NCI-H748 (cell line): ENCODE results near the gene OR9A2.

Source experiments
- DNase-seq: peaks from one replicate; lab custom pipeline; 2025; ENCODE audit not compliant: unreplicated experiment; lab: John Stamatoyannopoulos, UW

The OR9A2 gene, protein sequence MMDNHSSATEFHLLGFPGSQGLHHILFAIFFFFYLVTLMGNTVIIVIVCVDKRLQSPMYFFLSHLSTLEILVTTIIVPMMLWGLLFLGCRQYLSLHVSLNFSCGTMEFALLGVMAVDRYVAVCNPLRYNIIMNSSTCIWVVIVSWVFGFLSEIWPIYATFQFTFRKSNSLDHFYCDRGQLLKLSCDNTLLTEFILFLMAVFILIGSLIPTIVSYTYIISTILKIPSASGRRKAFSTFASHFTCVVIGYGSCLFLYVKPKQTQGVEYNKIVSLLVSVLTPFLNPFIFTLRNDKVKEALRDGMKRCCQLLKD

DNA sequence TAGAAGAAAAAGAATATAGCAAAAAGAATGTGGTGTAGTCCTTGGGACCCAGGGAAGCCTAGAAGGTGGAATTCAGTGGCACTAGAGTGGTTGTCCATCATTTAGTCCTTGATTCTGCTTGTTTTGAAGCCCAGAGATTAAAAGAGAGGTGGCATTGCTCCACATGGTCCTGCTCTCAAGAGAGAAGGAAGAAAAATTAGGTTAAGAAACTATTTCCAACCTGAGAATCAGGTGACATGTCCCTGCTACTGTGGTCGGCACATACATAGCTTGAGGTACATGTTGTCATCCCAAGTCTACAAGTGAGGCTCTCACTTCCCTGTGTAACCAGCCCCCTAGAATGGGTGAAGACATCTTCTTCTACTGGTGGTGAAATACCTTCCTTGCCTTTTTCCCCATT lies at the start of gene OR9A2:
OR9A2 (minus strand) TSS at position 101 of the 400 bp plus-strand sequence; CDS start at position 101, 0 bp downstream.
- no peak for DNase-seq

DNA sequence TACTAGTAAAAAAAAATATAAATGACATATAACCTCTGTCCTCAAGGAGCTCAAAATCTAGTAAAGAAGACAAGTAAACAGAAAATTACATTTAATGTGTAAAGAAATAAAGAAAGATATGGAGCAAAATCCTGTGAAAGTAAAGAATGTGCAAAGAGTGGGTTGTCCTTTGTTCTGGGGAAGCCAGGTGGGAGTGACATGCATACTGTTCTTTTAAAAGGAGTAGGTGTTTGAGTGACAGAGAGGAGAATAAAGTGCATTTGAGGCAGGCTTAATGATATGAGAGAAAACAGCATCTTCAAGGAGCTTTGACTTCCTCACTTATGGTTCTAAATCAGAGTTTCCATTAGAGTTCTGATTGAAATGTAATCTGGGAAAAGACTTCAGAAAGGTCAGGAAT lies 47.2 kb upstream of the OR9A2 start:
- no peak for DNase-seq

DNA sequence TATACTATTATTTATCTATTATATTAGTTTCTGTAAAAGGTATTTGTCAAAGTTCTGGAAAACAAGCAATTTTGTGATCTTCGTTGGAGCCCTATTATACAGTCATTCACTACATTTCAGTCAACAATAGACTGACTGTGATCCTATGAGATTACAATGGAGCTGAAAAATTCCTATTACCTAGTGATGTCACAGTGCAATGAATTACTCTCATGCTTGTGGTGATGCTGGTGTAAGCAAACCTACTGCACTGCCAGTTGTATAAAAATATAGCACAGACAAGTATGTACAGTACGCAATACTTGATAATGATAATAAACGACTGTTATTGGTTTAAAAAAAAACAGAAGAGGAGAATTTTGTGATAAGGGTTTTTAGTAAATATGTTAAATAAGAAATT lies 46.6 kb upstream of the OR9A2 start:
- no peak for DNase-seq

DNA sequence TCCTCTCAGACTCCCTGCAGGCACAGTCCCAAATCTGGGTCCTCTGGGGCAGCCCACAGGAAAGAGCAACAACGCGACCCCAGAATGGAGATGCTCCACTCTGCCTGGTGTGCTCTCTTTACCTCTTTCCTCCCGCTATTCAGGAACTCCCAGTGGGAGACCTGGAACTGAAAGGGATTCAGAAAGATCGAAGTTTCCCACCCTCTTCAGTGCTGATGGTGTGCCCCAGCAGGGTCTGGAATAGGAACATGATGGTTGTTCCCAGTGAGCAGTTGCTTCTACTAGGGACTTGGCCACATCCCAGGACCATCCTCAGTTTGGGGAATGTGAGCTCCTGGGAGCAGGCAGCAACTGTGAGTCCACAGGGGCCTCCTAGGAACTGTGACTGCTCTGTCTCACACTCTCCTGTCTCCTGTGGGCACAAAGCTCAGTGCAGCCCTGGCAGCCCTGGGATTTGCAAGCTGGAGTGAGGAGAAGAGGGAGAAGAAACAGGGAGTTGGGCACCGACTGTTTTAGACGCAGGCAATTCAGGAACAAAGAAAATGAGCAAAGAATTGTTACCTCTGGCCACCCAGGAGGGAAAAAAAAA lies 43.1 kb upstream of the OR9A2 start:
- DNase-seq: no peak

DNA sequence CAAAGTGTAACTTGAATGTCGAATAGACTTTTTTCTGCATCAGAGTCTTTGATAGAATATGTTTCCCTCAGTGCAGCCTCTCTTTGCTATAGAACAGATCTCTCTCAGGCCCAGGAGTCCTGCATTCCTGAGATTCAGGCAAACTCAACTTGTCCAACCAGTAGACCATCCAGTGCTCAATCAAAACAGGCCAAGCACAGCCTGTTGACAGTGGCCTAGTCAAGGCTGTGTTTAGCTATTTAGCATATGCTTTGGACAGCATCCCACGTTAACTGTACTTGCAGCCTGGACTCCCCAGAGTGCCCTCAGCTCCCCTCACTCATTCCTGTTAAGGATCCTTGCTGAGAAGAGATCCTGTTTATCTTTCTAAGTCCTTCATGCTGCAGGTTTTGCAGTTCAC lies 41.5 kb upstream of the OR9A2 start:
- no peak for DNase-seq

DNA sequence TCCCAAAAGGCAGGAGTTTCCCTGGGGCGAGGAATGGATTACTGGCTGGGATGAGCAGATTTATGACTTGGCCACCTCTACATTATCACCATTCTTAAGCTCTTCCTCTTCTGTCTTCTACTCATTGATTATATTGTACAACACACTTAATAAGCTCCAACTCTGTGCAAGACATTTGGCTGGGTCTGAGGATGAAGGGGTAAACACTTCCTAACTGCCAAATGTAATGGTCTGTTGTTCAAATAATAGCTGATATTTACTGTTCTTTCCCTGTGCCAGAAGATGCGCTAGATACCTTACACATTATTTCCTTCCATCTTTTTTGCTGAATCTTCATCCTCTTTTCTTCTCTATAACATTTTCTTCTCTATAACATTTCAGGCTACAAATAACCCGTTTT lies 36.8 kb upstream of the OR9A2 start:
- DNase-seq: no peak

DNA sequence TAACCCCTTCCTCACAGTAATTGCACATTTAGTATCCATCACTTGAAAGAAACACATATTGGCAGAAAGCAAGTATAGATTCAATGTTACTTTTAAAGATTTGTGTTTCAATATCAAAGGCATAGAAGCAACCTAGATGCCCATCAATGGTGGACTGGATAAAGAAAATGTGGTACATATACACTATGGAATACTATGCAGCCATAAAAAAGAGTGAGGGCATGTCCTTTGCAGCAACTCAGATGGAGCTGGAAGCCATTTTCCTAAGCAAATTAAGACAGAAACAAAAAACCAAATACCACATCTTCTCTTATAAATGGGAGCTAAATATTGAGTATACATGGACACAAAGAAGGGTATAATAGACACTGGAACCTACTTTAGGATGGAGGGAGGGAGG lies 28.8 kb upstream of the OR9A2 start:
- DNase-seq: no peak

DNA sequence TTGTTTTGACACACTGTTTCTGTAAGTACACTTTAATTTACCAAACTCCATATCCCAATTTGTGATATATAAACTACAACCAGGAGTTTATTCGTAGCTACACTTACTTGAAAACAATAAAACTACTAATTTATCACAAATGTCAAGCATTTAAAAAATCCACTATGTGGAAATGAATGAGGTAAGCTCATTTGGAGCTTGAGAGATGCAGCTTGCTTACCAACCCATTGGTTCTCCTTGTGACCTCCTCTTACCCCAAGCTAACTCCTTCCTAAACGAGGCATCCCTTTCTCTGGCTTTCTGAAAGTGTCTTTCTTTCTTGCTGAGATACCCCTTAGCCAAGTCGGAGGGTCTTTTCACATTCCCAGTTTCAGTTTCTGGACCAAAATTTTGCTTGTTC lies 27.7 kb upstream of the OR9A2 start:
- DNase-seq: no peak

DNA sequence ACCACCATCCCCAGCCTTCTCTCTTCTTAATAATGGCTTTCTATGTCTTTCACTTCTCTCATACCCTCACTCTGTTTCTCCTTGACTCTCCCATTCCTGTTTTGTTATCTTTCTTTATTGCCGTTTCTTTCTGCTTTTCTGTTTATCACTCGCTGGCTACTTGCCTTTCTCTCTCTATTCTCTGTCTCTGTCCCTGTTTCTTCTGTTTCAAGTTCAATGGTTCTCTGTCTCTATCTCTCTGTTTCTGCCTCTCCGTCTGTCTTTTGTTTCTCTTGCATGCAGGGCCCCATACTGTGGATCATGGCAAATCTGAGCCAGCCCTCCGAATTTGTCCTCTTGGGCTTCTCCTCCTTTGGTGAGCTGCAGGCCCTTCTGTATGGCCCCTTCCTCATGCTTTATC lies 25.1 kb upstream of the OR9A2 start, which contains the start of gene OR6V1:
OR6V1 (plus strand) TSS at position 301 of the 400 bp plus-strand sequence; CDS start at position 301, 0 bp downstream.
- DNase-seq: no peak

DNA sequence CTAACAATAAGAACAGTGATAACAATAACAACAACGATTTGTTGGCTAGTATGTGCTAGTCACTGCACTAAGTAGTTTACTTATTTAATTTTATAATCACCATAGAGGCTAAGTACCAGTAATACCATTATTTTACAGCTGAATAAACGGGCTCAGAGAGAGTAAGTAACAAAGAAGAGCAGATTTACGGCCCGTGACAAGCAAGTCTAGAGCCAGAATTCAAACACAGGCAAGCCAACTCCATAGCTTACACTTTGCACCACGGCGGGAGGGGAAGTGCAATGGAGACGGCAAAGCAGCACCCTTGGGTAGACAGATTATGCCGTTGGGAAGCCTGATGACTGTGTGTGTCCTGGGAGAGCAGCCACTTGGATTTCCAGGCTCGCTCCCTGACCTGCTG lies 24.0 kb upstream of the OR9A2 start:
- peak; percentile 35 for DNase-seq

DNA sequence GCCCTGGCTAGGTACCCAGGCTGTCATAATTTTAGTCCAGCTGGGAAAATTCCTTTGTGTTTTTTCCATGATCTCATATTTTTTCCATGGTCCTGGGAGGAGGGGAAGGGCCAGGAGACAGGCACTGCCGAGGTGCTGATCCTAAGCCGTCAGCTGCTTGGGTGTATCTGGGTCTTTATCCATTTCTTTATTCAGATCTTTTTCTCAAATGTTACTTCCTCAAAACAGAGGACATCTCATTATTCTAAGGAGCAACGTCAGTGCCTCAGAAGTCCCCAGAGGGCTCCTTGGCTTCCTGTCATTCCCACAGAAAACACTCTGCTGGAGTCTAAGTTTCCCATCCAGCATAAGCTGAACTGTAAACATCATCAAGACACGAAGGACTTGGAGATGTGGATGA lies 22.4 kb upstream of the OR9A2 start:
- DNase-seq: no peak

DNA sequence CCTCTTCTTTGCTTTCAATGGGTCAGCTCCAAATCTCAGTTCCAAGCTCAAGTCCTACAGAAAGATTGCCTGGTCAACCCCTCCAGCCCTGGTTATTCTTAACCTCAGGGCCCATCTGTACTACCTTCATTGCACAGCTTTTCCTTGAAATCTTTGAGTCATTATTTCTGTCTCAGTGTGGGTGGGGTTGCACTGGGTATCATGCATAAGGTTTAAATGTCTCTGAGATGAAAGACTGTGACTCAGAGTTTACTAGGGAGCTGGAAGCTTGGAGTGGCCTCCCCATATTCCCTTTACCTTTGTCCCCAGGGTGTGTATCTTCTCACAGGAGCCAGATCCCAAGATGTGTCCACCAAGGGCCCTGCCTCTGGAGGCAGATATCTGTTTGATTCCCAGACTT lies 21.9 kb upstream of the OR9A2 start:
- DNase-seq: no peak

DNA sequence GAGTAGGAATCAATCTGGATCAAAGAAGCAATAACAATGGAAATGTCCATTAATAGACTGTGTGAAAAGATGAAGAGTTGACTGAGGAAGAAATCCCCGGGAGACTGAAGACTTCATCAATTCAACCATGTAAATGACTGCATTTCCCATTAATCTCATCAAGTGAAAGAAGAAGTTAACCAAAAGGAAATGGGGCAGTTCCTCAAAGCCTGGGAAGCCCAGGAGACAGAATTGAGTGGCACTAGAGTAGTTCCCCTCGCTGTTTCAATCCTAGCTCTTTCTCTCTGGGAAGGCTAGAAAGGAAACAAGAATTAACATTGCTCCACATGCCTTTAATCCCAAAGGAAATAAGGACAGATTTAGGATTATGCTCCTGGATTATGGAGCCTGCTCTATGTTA lies 20.4 kb upstream of the OR9A2 start:
- DNase-seq: no peak

DNA sequence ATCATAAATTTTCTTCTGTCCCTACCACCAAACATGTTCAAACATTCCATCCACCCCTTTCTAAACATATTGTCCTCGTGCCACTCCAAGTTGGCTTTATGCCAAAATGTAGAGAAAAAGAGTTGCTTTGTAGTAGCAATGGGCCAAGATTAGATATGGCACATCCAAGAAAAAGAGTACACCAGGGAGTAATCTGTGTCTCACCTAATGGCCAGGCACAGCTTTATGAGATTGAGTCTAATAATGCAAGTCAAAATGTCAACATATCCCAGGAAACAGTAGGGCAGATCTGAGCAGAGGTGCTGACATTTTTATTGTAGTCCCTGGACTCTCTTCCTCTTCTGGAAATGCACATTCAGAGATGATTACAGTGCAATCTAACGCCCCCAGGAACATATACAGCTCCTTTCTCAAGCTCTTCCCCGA lies 19.5 kb upstream of the OR9A2 start:
- peak; percentile 52 for DNase-seq

DNA sequence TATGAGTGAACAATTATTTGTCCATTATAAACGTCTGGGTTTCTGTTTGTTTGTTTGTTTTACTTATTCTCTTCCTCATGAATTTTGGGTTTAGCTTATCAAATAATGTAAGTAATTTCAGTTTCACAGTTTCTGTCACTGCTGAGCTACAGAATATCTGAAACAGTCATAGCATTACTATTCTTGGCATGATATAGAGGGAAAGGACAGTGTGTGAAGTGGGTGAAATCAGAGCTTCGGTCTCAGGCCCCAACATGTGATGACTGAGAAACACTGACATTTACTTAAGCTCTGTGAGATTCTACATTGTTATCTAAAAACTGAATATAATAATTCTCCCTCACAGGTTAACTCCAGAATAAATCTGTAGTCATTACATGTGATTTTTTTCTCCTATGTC lies 16.5 kb upstream of the OR9A2 start:
- no peak for DNase-seq

DNA sequence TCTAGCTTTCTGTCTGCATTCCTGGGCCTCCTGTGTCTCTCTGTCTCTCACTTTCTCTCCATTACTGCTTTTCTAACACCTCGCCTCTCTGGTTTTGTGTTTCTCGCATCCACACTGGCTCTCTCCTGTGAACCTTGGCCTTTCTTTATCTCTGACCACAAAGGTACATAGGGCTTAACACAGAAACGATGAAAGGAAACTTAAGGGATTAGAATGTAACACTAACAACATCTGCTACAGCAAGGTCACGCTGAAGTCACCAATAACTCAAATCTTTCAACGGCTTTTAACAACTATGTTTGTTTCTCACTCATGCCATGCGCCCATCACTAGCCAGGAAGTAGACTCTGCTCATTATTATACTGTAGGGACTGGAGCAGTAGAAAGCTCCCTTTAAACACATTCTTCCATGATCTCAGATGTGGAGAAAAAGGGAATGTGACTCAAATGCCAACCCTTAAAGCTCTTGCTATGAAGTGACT lies 15.9 kb upstream of the OR9A2 start:
- DNase-seq: no peak

DNA sequence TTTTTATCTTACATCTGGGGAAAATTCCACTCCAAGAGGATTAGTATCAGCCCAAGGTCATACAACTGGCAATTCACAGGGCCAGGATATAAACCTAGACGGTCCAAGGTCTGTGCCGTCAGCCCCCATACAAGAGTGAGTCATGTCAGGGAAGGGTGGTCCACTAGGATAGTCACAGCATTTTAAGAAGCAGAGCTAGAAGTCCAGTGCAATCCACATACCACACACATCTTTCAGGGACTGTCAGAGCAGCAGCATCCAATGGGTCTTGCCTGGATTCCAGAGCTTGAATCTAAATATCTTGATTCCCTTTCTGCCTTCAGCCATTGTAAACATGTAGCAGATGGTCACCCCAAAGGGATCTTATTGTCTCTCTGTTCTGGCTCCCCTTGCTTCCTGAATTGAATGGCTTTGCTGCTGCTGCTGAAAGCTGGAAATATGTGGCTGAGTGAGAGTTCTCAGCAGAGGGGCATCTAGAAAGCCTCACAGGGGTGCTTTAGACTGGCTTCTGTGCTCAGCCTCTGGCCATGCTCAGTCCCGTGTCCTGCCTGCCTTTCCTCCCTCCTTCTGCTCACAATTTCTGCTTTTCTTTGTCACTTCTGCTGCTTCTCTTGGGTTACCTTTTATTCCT lies 15.3 kb upstream of the OR9A2 start:
- no peak for DNase-seq

DNA sequence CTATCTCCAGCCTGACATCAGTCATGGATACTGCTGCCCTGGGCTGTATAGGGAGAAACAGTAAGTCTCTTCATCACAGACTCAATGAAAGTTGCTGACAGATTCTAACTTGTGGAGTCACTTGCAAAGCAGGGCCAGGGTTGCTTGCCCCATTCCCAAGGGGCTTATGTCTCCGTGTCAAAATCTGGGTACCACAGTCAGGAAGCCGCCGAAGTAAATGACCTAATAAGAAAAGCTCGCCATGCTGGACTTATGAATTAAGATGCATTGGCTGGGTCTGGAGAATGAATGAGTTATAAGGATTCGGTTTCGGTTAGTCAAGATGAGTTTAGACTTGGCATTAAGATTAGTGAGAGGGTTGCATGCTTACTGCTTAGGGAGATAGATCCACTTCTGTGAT lies 14.4 kb upstream of the OR9A2 start:
- no peak for DNase-seq

DNA sequence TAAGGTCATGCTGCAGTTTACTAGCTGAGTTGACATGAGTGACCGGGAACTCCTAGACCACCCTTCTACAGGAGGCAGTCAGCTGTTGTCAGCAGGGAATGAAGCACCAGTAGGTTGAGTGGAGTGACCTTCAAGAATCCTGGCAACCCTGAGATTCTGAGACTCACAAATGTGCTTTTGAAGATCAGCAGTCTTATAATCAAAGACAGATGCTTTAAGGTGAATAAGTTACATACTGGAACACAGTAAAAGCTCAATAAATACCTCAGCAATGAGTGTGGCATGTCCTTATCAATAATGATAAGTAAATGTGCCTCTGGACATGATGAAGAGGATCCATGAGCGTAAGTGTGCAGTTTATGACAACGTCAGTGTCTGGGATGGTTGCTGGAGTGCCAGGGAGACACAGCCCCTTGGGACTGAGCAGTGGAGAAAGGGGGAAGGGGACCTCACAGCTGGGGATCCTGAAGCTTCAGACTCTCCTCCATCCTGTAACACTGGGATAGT lies 13.3 kb upstream of the OR9A2 start:
- no peak for DNase-seq

DNA sequence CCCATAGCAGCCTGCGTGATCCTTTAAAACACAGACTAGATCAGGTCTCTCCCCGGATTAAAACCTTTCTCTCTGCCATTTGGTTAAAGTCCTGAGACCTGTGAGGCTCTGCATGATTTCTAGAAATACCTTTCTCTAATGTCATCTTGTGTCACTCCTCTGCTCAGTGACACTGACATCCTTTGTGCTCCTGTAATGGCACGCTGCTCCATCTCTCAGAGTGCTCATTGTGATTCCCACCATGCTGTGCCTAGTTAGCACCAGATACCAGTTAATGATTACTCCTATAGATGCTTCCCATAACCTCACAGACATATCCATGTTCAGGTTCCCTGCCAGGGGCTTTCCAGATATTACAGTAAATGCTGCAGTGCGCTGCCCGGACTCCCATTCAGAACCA lies 11.7 kb upstream of the OR9A2 start:
- no peak for DNase-seq

DNA sequence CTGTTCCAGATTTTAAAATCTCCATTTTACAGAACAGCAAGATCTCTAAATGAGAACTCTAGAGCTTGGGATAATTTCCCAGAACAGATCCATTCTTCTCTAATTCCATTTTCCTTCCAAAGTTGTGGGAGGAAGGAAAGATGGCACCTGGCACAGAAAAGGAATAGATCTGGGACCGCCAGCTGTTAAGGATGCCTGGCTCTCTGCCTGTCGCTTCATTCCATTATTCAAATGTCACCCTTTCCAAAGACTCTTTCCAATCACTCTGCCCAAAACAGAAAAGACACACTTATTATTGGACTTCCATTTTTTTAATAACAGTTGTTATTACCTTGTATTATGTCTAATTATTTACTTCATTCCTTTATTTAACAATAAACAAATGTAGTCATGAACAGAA lies 751 bp upstream of the OR9A2 start:
- no peak for DNase-seq

DNA sequence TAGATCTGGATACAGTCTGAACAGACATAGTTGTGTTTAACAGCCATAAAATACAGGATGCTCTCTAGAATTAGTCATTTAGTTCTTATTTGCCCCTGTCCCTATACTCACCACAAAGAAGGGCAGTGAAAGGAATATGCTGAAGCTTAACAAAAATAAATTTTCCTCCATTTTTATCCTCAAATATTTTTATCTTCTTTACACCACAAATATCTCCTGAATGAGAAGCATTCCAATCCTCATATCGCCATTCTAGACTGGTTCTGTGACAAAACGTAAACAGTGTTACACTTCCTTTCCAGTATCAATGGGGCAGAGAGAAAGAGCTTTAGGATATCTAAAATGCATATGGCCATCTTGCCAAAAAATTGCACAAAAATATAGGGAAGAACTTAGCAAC lies 1.6 kb downstream of the OR9A2 start:
- no peak for DNase-seq
